ENCODE results near the gene FAR1. TPM values are rescaled to one million over a fixed set of nuclear protein-coding genes. Genes with fewer than 3 reads are reported as not detected.

FAR1 gene
- total RNA-seq, 1 donor from 2014 or later = 139 TPM

DNA sequence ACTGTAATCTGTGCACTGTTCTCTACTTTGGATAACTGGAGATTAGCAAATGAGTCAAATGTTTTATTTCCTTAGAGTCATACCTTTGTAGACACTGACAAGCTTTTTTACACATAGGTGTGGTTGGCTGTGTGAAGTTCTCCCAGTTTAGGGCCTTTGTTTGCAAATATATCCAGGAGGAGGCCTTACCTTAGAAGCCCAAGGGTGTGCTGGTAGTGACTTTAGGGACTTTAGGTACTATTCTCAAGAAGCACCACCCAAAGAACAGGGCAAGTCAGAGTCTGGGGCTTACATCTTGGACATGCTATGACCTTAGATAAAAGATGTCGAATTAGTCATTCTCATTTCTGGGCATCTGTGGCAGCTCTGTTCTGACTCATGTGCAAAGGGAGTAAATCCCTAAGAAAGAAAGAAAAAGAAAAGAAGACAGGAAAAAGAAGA is 4.8 kb upstream of the FAR1 start:
- no peak for DNase-seq (ENCODE audit: low spot score)
- H2AFZ ChIP-seq (replicated peaks) = no peak overlapping the region
- no peaks in the 10 kb centered on the region for H3K27me3 ChIP-seq
- Mint-ChIP-seq H3K27ac (no peak overlapping the region), H3K27me3 (ENCODE audit: insufficient read depth, low read depth) (peaks cover 4% of the 10 kb centered on the region), H3K9me3 (peaks cover 6% of the 10 kb centered on the region), H3K4me3 (no peak overlapping the region), H3K4me1 (peaks cover 5% of the 10 kb centered on the region), H3K36me3 (no peaks in the 10 kb centered on the region)
- TF ChIP-seq, protein P1, sequence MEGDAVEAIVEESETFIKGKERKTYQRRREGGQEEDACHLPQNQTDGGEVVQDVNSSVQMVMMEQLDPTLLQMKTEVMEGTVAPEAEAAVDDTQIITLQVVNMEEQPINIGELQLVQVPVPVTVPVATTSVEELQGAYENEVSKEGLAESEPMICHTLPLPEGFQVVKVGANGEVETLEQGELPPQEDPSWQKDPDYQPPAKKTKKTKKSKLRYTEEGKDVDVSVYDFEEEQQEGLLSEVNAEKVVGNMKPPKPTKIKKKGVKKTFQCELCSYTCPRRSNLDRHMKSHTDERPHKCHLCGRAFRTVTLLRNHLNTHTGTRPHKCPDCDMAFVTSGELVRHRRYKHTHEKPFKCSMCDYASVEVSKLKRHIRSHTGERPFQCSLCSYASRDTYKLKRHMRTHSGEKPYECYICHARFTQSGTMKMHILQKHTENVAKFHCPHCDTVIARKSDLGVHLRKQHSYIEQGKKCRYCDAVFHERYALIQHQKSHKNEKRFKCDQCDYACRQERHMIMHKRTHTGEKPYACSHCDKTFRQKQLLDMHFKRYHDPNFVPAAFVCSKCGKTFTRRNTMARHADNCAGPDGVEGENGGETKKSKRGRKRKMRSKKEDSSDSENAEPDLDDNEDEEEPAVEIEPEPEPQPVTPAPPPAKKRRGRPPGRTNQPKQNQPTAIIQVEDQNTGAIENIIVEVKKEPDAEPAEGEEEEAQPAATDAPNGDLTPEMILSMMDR (IDR thresholded peaks at IDR 0.05) = no peak
- no peak for TF ChIP-seq EZH2phosphoT487 (IDR thresholded peaks at IDR 0.05)
- TF ChIP-seq EZH2 (IDR thresholded peaks at IDR 0.05) = no peak
- no peak overlapping the region for H3K4me2 ChIP-seq
- H4K20me1 ChIP-seq (ENCODE audit: low read depth) = no peaks in the 10 kb centered on the region
- no peaks in the 10 kb centered on the region for H3K36me3 ChIP-seq
- H3K9ac ChIP-seq = no peak overlapping the region
- H3K79me2 ChIP-seq (ENCODE audit: low read depth) = peaks cover under 1% of the 10 kb centered on the region
- no peak overlapping the region for H3K27ac ChIP-seq
- H3K4me1 ChIP-seq = peaks cover 5% of the 10 kb centered on the region
- H3K4me3 ChIP-seq = no peak overlapping the region
- H3K9me3 ChIP-seq (ENCODE audit: low read depth) = no peaks in the 10 kb centered on the region
- H3F3A ChIP-seq (ENCODE audit: low read depth) = no peaks in the 10 kb centered on the region

DNA sequence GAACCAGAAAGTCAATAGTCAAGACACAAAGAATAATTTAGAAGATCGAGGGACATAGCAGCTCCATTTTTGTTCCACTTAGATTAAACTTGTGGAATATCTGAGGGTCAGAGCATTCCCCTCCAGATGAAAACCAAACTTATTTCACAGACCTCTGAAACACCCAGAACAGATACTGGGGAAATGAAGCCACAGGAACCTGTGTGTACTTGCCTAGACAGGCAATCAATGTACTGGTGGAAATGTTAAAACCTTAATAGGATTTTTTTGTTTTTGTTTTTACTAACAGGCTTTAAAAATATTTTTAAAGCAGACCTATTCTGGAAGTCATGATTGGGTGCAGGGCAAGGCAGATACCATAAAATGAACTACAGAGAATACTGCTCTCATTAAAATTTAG is 4.1 kb upstream of the FAR1 start:
- TF ChIP-seq EZH2 (IDR thresholded peaks at IDR 0.05) (no peak), EZH2phosphoT487 (IDR thresholded peaks at IDR 0.05) (no peak)
- TF ChIP-seq, protein P1 (IDR thresholded peaks at IDR 0.05) = no peak
- H3K9me3 Mint-ChIP-seq = no peaks in the 10 kb centered on the region
- peaks cover 5% of the 10 kb centered on the region for H3K4me1 ChIP-seq
- H3K4me3 ChIP-seq = no peak overlapping the region
- no peaks in the 10 kb centered on the region for H3K36me3 ChIP-seq
- H3K9me3 ChIP-seq (ENCODE audit: low read depth) = no peaks in the 10 kb centered on the region
- no peak overlapping the region for H3K27ac ChIP-seq
- H3K4me1 Mint-ChIP-seq = peaks cover 9% of the 10 kb centered on the region
- H3K27me3 ChIP-seq = no peaks in the 10 kb centered on the region
- no peaks in the 10 kb centered on the region for H3K36me3 Mint-ChIP-seq
- H3K27me3 Mint-ChIP-seq (ENCODE audit: insufficient read depth, low read depth) = peaks cover 4% of the 10 kb centered on the region
- H3K27ac Mint-ChIP-seq = no peak overlapping the region
- peaks cover 7% of the 10 kb centered on the region for H4K20me1 ChIP-seq (ENCODE audit: low read depth)
- no peak overlapping the region for H3K4me2 ChIP-seq
- no peaks in the 10 kb centered on the region for H3F3A ChIP-seq (ENCODE audit: low read depth)
- no peak overlapping the region for H3K4me3 Mint-ChIP-seq
- no peak overlapping the region for H2AFZ ChIP-seq (replicated peaks)
- H3K9ac ChIP-seq = no peak overlapping the region
- peaks cover 8% of the 10 kb centered on the region for H3K79me2 ChIP-seq (ENCODE audit: low read depth)
- no peak for DNase-seq (ENCODE audit: low spot score)

DNA sequence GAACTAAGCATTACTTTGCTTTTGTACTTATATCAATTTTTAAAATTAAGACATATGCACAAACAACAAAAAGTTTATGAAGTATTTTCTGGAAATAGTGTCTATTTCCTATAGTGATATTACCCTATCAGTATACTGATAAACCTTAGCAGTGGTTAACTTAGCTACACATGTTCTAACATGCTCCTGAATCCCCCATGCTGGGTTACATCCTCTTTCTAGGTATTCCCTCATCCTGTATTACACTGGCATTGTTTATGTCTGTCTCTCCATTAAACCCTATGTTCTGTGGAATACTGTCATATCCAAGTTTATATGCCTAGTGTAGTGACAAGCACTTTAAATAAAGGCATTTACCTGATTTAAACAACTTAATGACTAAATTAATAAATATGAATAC is 1.8 kb upstream of the FAR1 start:
- Mint-ChIP-seq H3K27ac (no peak overlapping the region), H3K36me3 (peaks cover 7% of the 10 kb centered on the region), H3K4me1 (peaks cover 17% of the 10 kb centered on the region), H3K4me3 (no peak overlapping the region), H3K9me3 (no peaks in the 10 kb centered on the region), H3K27me3 (ENCODE audit: insufficient read depth, low read depth) (peaks cover 2% of the 10 kb centered on the region)
- Histone ChIP-seq H3K27me3 (no peaks in the 10 kb centered on the region), H3K4me3 (no peak overlapping the region), H3K27ac (no peak overlapping the region), H4K20me1 (ENCODE audit: low read depth) (peaks cover 31% of the 10 kb centered on the region), H3K9ac (no peak overlapping the region), H3F3A (ENCODE audit: low read depth) (no peaks in the 10 kb centered on the region), H3K4me1 (peaks cover 16% of the 10 kb centered on the region), H3K36me3 (no peaks in the 10 kb centered on the region), H3K79me2 (ENCODE audit: low read depth) (peaks cover 31% of the 10 kb centered on the region), H3K9me3 (ENCODE audit: low read depth) (no peaks in the 10 kb centered on the region), H3K4me2 (no peak overlapping the region), H2AFZ (replicated peaks) (no peak overlapping the region)
- TF ChIP-seq, protein P1 (IDR thresholded peaks at IDR 0.05) = no peak
- DNase-seq (ENCODE audit: low spot score) = no peak
